ENCODE measurements around the gene SF1. TPM values are rescaled to one million over a fixed set of nuclear protein-coding genes. Genes with fewer than 3 reads are reported as not detected.

Gene SF1
- total RNA-seq = 143 and 146 TPM in 2 replicates

GRCh38 chr11:64778473-64779298, at the start of gene SF1:
SF1 (minus strand) TSS chr11:64778542; CDS start chr11:64778392, 150 bp downstream.

GRCh38 chr11:64810271-64810890, 32.0 kb upstream of the SF1 start, which contains the start of gene MEN1:
MEN1 (minus strand) TSS chr11:64810551; CDS start chr11:64810109, 442 bp downstream.

GRCh38 chr11:64803158-64803845, 25.0 kb upstream of the SF1 start, which contains the start of gene MAP4K2:
MAP4K2 (minus strand) TSS chr11:64803214; CDS start chr11:64803149, 65 bp downstream.

GRCh38 chr11:64759722-64760719, 18.3 kb downstream of the SF1 start, which contains the start of gene PYGM:
PYGM (minus strand) TSS chr11:64759974; CDS start chr11:64759898, 76 bp downstream.

GRCh38 chr11:64743591-64744543, 34.5 kb downstream of the SF1 start, which contains the start of gene RASGRP2:
RASGRP2 (minus strand) TSS chr11:64744142; CDS start chr11:64742866, 1,276 bp downstream.

GRCh38 chr11:64723117-64723906, 55.0 kb downstream of the SF1 start, which contains the start of gene NRXN2:
NRXN2 (minus strand) TSS chr11:64723197; CDS start chr11:64713699, 9,498 bp downstream.

Other genes with a start within 250 kb of the SF1 start
- not detected in 2 replicates for gene SLC22A11, start 222.6 kb downstream of the SF1 start, total RNA-seq
- gene SLC22A12, start 187.3 kb downstream of the SF1 start, total RNA-seq = not detected in 2 replicates
- gene NRXN2, start 55.3 kb downstream of the SF1 start, total RNA-seq = not detected in 2 replicates
- 0.98 and 1.1 TPM in 2 replicates for gene RASGRP2, start 34.4 kb downstream of the SF1 start, total RNA-seq
- 0.19 and 0.33 TPM in 2 replicates for gene PYGM, start 18.6 kb downstream of the SF1 start, total RNA-seq
- 43.7 and 66.3 TPM in 2 replicates for gene MAP4K2, start 24.7 kb upstream of the SF1 start, total RNA-seq
- gene MEN1, start 32.0 kb upstream of the SF1 start, total RNA-seq = 21.7 and 26.5 TPM in 2 replicates
- 0.33 and 0.38 TPM in 2 replicates for gene CDC42BPG, start 66.1 kb upstream of the SF1 start, total RNA-seq
- gene EHD1, start 100.1 kb upstream of the SF1 start, total RNA-seq = 97.7 and 129 TPM in 2 replicates
- gene ATG2A, start 138.7 kb upstream of the SF1 start, total RNA-seq = 19.1 and 19.3 TPM in 2 replicates
- gene PPP2R5B, start 146.1 kb upstream of the SF1 start, total RNA-seq = 10.8 and 12.4 TPM in 2 replicates
- gene GPHA2, start 157.4 kb upstream of the SF1 start, total RNA-seq = not detected in 2 replicates
- not detected in 2 replicates for gene MAJIN, start 193.6 kb upstream of the SF1 start, total RNA-seq
- gene BATF2, start 218.4 kb upstream of the SF1 start, total RNA-seq = 0.38 and 0.98 TPM in 2 replicates
- 97.8 and 115 TPM in 2 replicates for gene ARL2, start 235.6 kb upstream of the SF1 start, total RNA-seq
- 11.4 and 13.7 TPM in 2 replicates for gene SNX15, start 248.9 kb upstream of the SF1 start, total RNA-seq